Activated CD8-positive, alpha-beta memory T cell treated with anti-CD3 and anti-CD28 coated beads for 1 hour (primary cell): Measurements from ENCODE around the gene TRIM46.
A peak's percentile ranks its signal among the peaks of the same experiment; 100 is the strongest.
"Not testable (repeated sequence)": the region's sequence is repeated elsewhere in the genome, so short reads cannot be mapped to it uniquely, and the experiment has no call there.

Experiments
- DNase-seq, 2 donors: peaks; one replicate each; pipeline ENCODE4 v3.0.0-alpha.2; 2020; ENCODE audit warnings: low read depth in 1 of 2; ENCODE audit errors: extremely low read depth in 1 of 2

Gene TRIM46

DNA sequence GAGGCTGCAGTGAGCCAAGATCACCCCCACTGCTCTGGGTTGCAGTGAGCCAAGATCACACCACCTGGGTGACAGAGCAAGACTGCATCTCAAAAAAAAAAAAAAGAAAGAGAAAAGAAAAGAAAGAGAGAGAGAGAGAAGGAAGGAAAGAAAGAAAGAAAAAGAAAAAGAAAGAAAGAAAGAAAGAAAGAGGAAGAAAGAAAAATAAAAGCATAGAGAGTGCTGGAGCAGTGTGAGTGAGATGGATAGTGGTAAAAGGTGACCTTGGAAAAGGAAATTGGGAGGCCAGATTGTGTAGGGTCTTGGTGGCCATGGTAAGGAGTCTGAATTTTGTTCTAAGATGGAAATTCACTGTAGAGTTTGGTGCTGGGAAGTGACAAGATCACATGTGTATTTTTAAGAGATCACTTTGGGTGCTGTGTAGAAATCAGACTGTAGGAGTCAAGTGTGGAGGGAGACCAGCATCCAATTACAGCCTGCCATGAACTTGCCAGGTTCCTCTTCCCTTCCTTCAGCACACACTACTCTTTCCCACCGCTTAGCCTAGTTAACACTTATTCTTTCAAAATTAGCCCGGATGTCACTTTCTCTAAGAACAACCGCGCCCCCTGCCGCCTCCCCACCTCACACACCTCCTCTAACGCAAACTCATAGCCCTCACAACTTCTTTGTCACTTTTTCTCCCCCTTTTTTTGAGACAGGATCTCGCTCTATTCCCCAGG, 52.7 kb downstream of the TRIM46 start:
- peak; percentile 72 to 85 for DNase-seq

DNA sequence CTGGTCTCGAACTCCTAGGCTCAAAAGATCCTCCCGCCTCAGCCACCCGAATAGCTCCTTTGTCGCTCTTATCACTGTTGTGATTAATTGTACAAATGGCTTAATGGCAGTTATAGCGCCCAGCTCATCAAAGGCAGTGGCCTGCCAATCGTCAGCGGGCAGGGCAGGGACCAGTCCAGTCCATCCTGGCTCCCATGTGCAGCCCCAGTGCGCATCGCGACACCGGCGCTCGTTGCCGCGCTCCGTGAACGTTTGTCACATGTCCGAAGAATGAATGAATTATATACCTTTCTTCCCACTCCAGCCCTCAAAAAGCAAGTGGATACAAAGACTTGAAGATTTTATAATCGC, 53.2 kb downstream of the TRIM46 start:
- no peak for DNase-seq

DNA sequence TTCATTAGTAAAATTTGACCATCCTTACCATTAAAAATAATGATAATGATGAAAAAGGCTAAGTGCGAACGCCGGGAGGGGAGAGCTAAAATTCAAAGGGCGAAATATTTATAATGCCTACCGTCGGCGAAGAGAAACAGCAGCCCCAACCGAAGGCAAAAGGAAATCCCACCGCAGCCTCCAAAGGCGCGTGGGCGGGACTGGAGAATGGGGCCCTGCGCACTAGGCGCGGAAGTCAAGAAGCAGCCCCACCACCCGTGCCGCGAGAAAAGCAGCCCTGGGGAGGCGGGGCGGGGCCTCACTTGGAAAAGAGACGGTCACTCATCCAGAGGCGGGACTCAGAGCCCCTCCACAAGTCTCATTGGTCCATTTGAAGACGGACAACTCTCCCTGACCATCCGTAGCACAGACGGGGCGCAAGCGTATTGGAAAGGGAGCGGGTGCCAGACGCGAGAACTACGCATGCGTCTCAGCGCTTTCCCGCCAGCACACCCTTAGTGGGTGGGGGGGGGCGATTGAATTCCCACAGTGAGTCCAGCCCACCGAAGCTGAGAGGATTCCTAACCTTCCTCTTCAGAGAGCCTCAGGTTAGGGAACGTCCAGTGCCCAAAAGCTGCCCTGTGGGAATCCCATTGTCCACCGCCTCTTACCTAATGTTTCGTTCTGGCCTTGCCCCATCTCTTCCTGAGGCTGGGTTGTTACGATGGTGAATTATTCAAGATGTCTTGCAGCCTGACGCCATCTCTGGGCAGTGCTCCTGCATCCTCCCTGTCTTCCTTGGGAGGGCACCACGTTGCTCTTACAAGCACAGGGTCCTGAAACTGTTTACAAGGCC, 53.8 kb downstream of the TRIM46 start:
- peak; percentile 95 to 100 for DNase-seq

DNA sequence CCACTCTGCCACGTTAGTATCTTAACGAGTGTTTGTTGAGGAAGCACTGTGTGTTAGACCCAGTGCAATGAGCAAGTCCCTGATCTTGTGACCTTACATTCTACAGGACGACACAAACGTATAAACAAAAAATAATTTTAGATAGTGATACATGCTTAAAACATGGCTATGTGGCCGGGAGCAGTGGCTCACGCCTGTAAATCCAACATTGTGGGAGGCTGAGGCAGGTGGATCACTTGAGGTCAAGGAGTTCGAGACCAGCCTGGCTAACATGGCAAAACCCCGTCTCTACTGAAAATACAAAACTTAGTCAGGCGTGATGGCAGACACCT, 54.4 kb downstream of the TRIM46 start:
- DNase-seq = no peak

DNA sequence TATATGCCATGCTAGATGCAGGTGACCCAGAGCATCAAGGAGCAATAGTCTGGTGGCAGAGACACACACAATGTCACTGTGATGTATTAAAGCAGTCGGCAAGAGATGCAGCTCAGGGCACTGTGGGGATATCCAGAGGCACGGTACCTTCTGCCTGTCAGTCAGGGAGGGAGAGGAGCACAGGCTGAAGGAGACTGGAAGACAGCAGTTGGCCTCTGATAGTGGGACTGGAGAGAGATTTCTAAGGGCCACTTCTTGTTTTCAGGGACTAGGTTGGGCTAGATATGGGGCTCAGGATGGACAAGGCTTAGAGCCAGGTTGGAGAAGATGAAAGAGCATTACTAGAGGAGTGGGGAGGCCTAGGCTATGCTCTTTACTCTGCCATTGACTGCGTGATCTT, 57.7 kb downstream of the TRIM46 start:
- not testable (repeated sequence) for DNase-seq

DNA sequence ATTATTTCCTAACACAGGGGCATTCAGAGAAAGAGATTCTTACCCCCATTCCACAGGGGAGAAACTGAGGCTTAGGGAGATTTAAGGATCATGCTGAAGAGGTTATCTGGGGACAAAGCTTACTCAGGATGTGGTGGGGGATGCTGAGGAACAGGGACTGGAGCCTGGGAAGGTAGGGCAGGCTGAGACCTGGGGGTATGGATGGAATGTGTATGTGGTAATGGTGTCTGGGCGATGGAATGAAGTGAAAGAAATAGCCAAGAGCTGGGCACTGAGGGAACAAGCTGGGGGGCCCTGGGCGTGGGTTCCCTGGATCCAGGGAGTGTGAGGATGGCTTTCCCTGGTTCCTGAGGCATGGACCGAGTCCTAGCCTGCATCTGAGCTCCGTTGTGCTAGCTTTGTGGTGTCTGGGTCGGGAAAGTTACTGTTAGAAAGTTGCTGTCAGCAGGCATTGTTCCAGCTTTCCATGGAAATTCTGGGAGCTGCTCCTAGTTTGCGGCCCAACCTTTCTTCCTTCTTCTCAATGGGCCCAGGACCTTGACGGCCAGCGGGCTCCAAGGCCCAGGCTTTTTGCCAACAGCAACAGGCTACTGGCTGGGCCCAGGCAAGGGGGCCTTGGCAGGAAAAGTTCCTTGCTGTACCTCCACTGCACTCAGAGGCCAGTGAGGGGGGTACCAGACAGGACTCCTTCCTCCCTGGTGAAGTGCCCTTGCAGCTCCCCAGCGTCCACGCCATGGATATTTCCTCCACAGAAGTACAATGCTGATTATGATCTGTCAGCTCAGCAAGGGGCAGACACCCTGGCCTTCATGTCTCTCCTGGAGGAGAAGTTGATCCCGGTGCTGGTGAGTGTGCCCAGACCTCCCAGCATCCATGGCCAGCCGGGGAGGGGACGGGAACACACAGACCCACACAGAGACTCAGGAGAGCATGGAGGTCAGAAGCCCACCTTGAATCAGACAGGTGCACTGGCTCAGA, 58.6 kb downstream of the TRIM46 start:
- not testable (repeated sequence) for DNase-seq

DNA sequence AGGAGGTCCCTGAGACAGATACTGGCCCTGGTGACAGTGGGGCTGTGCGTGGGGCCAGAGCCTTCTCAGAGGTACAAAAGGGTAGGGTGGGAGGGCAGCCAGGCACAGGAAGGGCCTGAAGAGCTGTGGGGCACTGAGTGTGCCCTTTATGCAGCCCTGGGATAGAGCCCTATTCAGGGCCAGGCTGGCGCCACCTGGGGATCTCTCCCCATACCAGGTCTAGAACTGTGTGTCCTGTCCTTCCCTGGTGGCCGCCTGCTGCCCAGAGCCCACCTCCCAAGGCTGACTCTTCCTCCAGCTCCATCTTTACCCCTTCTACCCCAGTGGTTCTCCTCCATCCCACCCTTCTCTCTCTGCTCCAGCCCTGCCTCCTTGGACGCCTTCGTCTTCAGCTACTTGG, 59.9 kb downstream of the TRIM46 start:
- not testable (repeated sequence) for DNase-seq
